ENCODE data around the gene FAM81A. TPM values are rescaled to one million over a fixed set of nuclear protein-coding genes. Genes with fewer than 3 reads are reported as not detected.
"Not testable (repeated sequence)": the region's sequence is repeated elsewhere in the genome, so short reads cannot be mapped to it uniquely, and the experiment has no call there.

FAM81A gene
- total and polyA plus RNA-seq, 5 experiments from 2014 or later = 0.14 to 0.21 TPM; not detected in 3

DNA sequence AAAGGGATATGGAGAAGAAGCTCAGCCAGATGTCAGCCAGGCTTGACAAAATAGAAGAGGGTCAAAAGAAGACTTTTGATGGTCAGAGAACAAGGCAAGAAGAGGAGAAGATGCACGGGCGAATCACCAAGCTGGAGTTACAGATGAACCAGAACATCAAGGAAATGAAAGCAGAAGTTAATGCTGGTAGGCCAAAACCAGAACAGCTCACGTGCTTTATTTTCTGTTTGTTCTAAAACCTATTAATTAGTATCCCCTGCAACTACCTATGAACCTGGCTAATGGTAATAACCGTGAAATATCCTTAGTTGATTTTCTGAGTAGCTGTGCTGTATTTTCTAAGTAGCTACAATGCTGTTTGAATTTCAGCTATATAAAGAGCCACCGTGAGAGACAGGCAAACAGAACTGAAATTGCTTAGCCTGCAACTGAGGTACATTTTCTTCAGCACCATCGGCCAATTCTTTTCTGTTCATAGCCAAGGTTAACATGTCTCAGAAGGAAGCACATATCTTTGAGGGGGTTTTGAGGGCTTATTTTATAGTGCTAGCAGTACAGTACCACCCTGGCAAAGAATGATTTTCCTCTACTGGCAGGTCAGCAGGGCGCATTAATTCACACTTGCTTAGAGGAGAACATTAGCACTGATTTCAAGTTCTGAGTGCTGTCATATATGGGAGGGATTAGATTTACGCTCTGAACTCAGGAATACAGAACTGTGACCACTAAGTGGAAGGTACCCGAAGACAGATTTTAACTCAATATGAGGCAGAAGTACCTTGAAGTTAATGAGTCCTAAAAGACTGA, 78.9 kb downstream of the FAM81A start:
- Mint-ChIP-seq H3K27me3 (peaks cover 0 to 4% (median 1%) of the 10 kb centered on the region in 5 donors), H3K4me3 (peak overlapping the region in 1 of 10 donors; percentile 4), H3K36me3 (no peaks in the 10 kb centered on the region), H3K27ac (peak overlapping the region in 7 of 10 donors; percentile 3 to 87 (median 25)), H3K9me3 (no peaks in the 10 kb centered on the region), H3K4me1 (peaks cover 13 to 38% (median 27%) of the 10 kb centered on the region in 4 donors)
- POLR2A ChIA-PET = interaction anchor here (0.7 to 0.9 kb wide), 3 partner anchors 8 to 362 kb away, joined by 3 read pairs; no protein-coding TSS in a partner anchor
- ATAC-seq (no peak), DNase-seq (no peak)

- POLR2A ChIA-PET = no interaction called here
- H3K9me3 Mint-ChIP-seq = no peaks in the 10 kb centered on the region
- DNase-seq (no peak), ATAC-seq (no peak)
- H3K27me3 Mint-ChIP-seq = peaks cover 0 to 1% (median 0%) of the 10 kb centered on the region in 5 donors
- H3K4me3 Mint-ChIP-seq = no peak overlapping the region
- peaks cover 25 to 62% (median 45%) of the 10 kb centered on the region in 4 donors for H3K4me1 Mint-ChIP-seq
- peak overlapping the region in 3 of 10 donors; percentile 25 to 53 (median 53) for H3K27ac Mint-ChIP-seq
- H3K36me3 Mint-ChIP-seq = no peaks in the 10 kb centered on the region
Observed at GRCh38 chr15:59519329-59519728, 81.3 kb downstream of the FAM81A start.

GRCh38 chr15:59521443-59521842, 83.5 kb downstream of the FAM81A start:
- POLR2A ChIA-PET = no interaction called here
- Mint-ChIP-seq H3K9me3 (no peaks in the 10 kb centered on the region), H3K4me3 (peak overlapping the region in 1 of 10 donors; percentile 6), H3K4me1 (peaks cover 29 to 68% (median 51%) of the 10 kb centered on the region in 4 donors), H3K27me3 (peaks cover 0 to 3% (median 0%) of the 10 kb centered on the region in 5 donors), H3K36me3 (no peaks in the 10 kb centered on the region), H3K27ac (peak overlapping the region in 2 of 10 donors; percentile 14 to 75)
- no peak for ATAC-seq
- no peak for DNase-seq

- H3K36me3 Mint-ChIP-seq = no peaks in the 10 kb centered on the region
- POLR2A ChIA-PET = interaction anchor here (1.4 to 1.5 kb wide), 3 partner anchors 10 to 166 kb away, joined by 4 to 6 read pairs (median 5); partner anchors contain the start of gene BNIP2
- peaks cover 0 to 3% (median 0%) of the 10 kb centered on the region in 5 donors for H3K27me3 Mint-ChIP-seq
- ATAC-seq (peak; percentile 91 to 97), DNase-seq (peak; percentile 42 to 93 (median 82))
- H3K9me3 Mint-ChIP-seq = no peaks in the 10 kb centered on the region
- peak overlapping the region; percentile 52 to 94 (median 74) for H3K27ac Mint-ChIP-seq
- H3K4me1 Mint-ChIP-seq = peaks cover 23 to 55% (median 43%) of the 10 kb centered on the region in 4 donors
- peak overlapping the region; percentile 40 to 86 (median 77) for H3K4me3 Mint-ChIP-seq
Observed at GRCh38 chr15:59522988-59523461, 85.0 kb downstream of the FAM81A start.

DNA sequence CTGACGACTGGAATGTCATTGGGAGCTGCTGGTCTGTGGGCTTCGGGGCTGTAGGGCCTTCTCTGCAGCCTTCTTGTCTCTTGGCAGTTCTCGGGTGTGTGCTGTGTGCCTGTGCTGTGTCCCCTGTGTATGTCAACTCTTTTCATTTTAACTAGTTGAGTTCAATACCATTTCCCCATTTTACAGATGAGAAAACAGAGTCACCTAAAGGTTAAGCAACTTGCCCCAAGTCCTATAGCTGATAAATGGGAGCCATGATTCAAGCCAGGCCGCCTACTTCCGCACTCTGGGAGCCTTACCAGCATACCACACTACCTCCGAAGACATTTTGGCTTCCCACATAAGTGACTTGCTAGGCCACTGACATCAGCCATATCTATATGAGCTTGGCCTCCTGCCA, 85.7 kb downstream of the FAM81A start:
- Mint-ChIP-seq H3K36me3 (no peaks in the 10 kb centered on the region), H3K4me1 (peaks cover 23 to 57% (median 44%) of the 10 kb centered on the region in 4 donors), H3K27ac (peak overlapping the region; percentile 52 to 91 (median 80)), H3K27me3 (peaks cover 0 to 3% (median 0%) of the 10 kb centered on the region in 5 donors), H3K4me3 (peak overlapping the region; percentile 38 to 81 (median 59)), H3K9me3 (no peaks in the 10 kb centered on the region)
- POLR2A ChIA-PET = interaction anchor here (0.6 to 1.5 kb wide), 8 partner anchors 8 to 548 kb away, joined by 3 to 6 read pairs (median 4); partner anchors contain the start of gene BNIP2
- ATAC-seq (no peak), DNase-seq (no peak)

DNA sequence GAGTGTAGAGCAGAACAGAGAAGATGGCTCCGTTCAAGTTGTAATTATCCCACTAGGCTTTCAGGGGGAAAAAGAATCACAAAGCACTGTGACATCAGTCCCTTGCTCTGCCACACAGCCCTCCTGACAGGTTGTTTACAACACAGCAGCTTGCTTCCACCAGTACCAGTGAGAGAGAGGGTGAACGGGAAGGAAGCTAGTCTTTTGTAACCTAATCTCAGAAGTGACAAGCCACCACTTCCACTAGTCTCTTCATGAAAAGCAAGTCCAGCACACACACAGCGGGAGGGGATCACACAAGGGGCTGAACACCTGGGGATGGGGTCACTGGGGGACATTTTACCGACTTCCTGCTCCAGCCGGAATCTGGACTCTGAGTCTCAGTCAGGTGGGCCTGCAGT, 86.3 kb downstream of the FAM81A start:
- H3K4me1 Mint-ChIP-seq = peaks cover 23 to 57% (median 43%) of the 10 kb centered on the region in 4 donors
- no peaks in the 10 kb centered on the region for H3K36me3 Mint-ChIP-seq
- H3K27ac Mint-ChIP-seq = peak overlapping the region; percentile 52 to 91 (median 80)
- H3K9me3 Mint-ChIP-seq = no peaks in the 10 kb centered on the region
- DNase-seq (peak in 7 of 10 donors; percentile 12 to 65 (median 29)), ATAC-seq (peak; percentile 48 to 51)
- peaks cover 0 to 3% (median 0%) of the 10 kb centered on the region in 5 donors for H3K27me3 Mint-ChIP-seq
- H3K4me3 Mint-ChIP-seq = peak overlapping the region; percentile 38 to 81 (median 59)
- POLR2A ChIA-PET = interaction anchor here (0.6 to 1.4 kb wide), 10 partner anchors 8 to 590 kb away, joined by 3 to 6 read pairs (median 3); partner anchors contain the start of gene GTF2A2

DNA sequence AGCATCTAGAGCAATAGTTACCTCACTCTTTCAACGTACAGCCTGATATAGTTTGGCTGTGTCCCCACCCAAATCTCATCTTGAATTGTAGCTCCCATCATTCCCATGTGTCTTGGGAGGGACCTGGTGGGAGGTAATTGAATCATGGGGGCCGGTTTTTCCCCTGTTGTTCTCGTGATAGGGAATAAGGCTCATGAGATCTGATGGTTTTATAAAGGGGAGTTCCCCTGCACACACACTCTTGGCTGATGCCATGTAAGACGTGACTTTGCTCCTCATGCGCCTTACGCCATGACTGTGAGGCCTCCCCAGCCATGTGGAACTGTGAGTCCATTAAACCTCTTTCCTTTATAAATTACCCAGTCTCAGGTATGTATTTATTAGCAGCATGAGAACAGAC, 88.5 kb downstream of the FAM81A start:
- H3K27me3 Mint-ChIP-seq, H3K36me3 Mint-ChIP-seq, H3K4me3 Mint-ChIP-seq, POLR2A ChIA-PET, H3K27ac Mint-ChIP-seq, ATAC-seq, DNase-seq, H3K9me3 Mint-ChIP-seq: not testable (repeated sequence)
- peaks cover 21 to 46% (median 35%) of the 10 kb centered on the region in 4 donors for H3K4me1 Mint-ChIP-seq

GRCh38 chr15:59528429-59528828, 90.4 kb downstream of the FAM81A start:
- peaks cover 0 to 5% (median 0%) of the 10 kb centered on the region in 5 donors for H3K27me3 Mint-ChIP-seq
- no peak for DNase-seq
- POLR2A ChIA-PET = interaction anchor here (0.6 to 1.3 kb wide), 6 partner anchors 26 to 553 kb away, joined by 3 to 8 read pairs (median 3); partner anchors contain the start of gene RNF111

DNA sequence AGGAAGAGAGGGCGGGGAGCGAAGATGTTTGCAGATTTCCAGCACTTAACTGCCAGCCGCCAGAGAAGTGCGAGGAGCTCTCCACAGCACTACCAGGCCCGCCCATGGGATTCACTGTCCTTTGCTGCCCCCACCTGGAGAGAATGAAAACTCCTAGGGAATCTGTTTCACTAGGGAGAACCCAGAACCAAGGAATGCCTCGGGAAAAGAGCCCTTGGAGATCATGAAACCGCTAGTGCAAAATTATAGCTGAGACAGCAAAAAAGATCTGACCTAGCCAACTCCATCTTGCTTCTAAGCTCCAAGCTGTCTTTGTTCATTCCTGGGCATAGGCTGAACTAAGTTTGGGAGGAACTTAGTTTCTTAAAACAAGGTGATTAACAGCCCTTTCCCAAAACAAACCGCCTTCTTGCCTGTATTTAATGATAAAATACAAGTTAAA, 91.0 kb downstream of the FAM81A start:
- H3K9me3 Mint-ChIP-seq = no peaks in the 10 kb centered on the region
- ATAC-seq (peak; percentile 78 to 85), DNase-seq (peak; percentile 52 to 85 (median 70))
- peaks cover 13 to 30% (median 22%) of the 10 kb centered on the region in 4 donors for H3K4me1 Mint-ChIP-seq
- H3K36me3 Mint-ChIP-seq = no peaks in the 10 kb centered on the region
- POLR2A ChIA-PET = interaction anchor here (0.6 to 1.3 kb wide), 4 partner anchors 410 to 553 kb away, joined by 3 to 8 read pairs (median 4); partner anchors contain the start of gene RNF111
- H3K27ac Mint-ChIP-seq = peak overlapping the region in 4 of 10 donors; percentile 3 to 37 (median 10)
- H3K27me3 Mint-ChIP-seq = peaks cover 0 to 5% (median 0%) of the 10 kb centered on the region in 5 donors
- H3K4me3 Mint-ChIP-seq = no peak overlapping the region

More at GRCh38 chr15:59528429-59528828, 90.4 kb downstream of the FAM81A start:
- Mint-ChIP-seq H3K36me3 (no peaks in the 10 kb centered on the region), H3K4me1 (peaks cover 18 to 36% (median 27%) of the 10 kb centered on the region in 4 donors), H3K27ac (peak overlapping the region in 4 of 10 donors; percentile 3 to 37 (median 10)), H3K9me3 (no peaks in the 10 kb centered on the region), H3K4me3 (no peak overlapping the region)
- ATAC-seq = no peak

DNA sequence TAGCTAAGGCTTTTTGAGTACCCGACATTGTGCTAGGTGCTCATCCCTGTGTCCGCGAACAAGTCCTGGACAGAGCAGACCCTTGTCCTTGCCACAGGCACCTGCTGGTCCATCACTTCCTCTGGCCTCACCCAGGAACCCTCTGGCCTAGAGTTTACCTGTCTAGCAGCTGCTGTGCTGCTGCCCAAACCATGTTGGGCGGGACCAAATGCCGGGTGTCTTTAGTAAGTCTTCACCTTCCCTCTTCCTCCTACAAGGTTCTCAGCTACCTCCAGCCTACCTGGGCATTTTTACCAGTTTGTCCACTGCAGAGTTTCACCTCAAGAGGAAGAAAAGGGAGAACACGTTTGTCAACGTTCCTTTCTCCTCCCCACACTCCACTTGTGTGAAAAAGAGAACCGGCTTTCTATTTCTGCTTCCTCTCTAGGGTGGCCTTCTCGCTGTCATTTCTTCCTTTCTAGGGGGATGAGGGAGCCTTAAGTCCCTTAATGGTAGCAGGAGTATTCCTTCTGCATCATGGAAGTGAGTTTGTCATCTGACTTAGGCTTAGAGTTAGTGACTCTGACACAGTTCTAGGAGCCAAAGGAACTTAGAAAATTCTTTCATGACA, 93.2 kb downstream of the FAM81A start:
- no peaks in the 10 kb centered on the region for H3K9me3 Mint-ChIP-seq
- H3K27me3 Mint-ChIP-seq = peaks cover 0 to 3% (median 0%) of the 10 kb centered on the region in 5 donors
- H3K36me3 Mint-ChIP-seq = no peaks in the 10 kb centered on the region
- DNase-seq (no peak), ATAC-seq (no peak)
- no peak overlapping the region for H3K4me3 Mint-ChIP-seq
- POLR2A ChIA-PET = no interaction called here
- H3K4me1 Mint-ChIP-seq = peaks cover 3 to 13% (median 9%) of the 10 kb centered on the region in 4 donors
- no peak overlapping the region for H3K27ac Mint-ChIP-seq

DNA sequence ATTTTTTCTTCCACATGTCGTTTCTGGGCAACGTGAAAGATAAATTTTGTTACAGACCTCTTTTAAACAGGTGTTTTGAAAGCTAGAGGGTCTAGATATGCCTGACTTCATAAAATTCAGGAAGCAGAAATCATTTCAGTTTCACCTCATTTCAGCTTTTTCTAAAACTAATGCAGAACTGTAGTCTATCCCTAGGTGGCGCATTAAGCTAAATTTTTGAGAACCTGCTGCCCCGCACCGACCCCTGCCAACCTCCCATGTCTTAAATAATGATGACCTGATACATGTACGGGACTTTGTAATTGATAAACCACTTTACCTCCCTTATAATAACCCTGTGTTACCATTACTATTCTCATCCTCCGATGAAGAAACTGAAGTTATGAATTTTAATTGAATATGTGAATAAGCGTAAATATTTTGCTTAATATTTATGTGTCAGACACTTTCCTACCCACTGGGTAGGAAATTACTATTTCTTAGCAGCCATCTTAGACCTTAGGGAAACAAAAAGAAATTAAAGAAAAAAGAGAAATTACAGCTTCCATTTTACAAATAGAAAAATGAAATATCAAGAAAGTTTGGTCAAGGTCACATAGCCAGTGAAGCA, 94.9 kb downstream of the FAM81A start:
- no peaks in the 10 kb centered on the region for H3K36me3 Mint-ChIP-seq

More for the DNA sequence above, 94.9 kb downstream of the FAM81A start:
- Mint-ChIP-seq H3K4me3 (no peak overlapping the region), H3K4me1 (peaks cover 3 to 17% (median 9%) of the 10 kb centered on the region in 4 donors), H3K27ac (peak overlapping the region in 1 of 10 donors; percentile 32), H3K27me3 (peaks cover 0 to 3% (median 0%) of the 10 kb centered on the region in 5 donors), H3K9me3 (no peaks in the 10 kb centered on the region)
- peak in 4 of 10 donors; percentile 9 to 41 (median 33) for DNase-seq
- peak in 1 of 2 donors; percentile 46 for ATAC-seq
- POLR2A ChIA-PET = interaction anchor here (1.0 to 1.4 kb wide), 2 partner anchors 10 to 124 kb away, joined by 3 to 6 read pairs; partner anchors contain the start of gene GTF2A2
